GM18951 (cell line): ENCODE measurements around the gene PAX3.

Experiments
- POLR2A ChIP-seq: IDR thresholded peaks from 4 replicates; pipeline ENCODE4 v1.6.1; 2011; ENCODE audit warnings: mild to moderate bottlenecking; ENCODE audit not compliant: insufficient read length, insufficient read depth; ENCODE audit errors: extremely low read depth
- in situ Hi-C: fragments of 300-500 bp; cut with MboI; formaldehyde crosslinking; loops from one replicate; pipeline ENCODE4 v1.12.0; 2022; ENCODE audit warnings: low sequenced_read_pairs, mixed read lengths, inconsistent platforms; ENCODE audit not compliant: unreplicated experiment

PAX3 gene

GRCh38 chr2:222298311-222299150 lies at the start of gene PAX3:
PAX3 (minus strand) TSS chr2:222298998; CDS start chr2:222298615, 383 bp downstream.
- TF ChIP-seq POLR2A = peak; percentile 57
- in situ Hi-C loops = loop anchor here (10.0 kb wide), 1 partner anchor 244 kb away; no protein-coding TSS in a partner anchor

DNA sequence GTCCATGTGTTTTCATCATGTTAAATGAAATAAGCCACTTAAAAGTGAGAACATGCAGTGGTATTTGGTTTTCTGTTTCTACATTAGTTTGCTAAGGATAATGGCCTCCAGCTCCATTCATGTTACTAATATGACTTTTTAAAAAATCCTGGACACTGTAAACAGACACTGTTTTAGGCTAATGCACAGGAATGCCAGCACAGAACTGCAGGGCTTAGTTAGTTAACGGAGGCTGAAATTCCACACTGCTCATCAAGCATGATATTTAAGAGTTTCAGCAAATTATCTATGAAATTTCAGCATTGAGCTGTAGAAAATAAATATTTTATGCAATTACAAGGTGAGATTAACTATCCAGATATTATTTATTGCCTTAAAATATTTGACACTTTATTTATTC lies 42.5 kb upstream of the PAX3 start:
- no peak for TF ChIP-seq POLR2A
- in situ Hi-C loops = no loop called here

- in situ Hi-C loops = no loop called here
- TF ChIP-seq POLR2A = no peak
Measured at GRCh38 chr2:222338374-222338773, 39.6 kb upstream of the PAX3 start.

DNA sequence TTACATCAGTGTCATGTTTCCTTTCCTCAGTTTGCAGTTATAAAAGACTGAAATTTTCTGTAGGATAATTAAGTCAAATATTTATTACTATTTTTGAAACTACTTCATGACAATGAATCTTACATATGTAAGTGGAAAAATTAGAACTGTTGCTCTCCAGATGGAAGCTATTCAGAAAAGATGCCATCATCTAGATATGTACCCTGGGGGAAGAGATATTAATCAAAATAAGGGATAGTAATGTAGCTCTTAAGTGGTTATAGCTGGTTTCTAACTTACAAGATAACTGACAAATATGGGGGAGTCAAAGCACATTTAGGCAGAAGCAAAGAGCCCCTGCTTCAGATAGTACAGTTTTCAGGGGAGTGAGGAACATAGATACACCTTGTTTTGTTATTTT lies 38.1 kb upstream of the PAX3 start:
- no peak for TF ChIP-seq POLR2A
- in situ Hi-C loops = no loop called here

- TF ChIP-seq POLR2A = no peak
- in situ Hi-C loops = no loop called here
Measured at GRCh38 chr2:222336442-222336841, 37.6 kb upstream of the PAX3 start.

GRCh38 chr2:222334914-222335313 lies 36.1 kb upstream of the PAX3 start:
- no peak for TF ChIP-seq POLR2A
- in situ Hi-C loops = no loop called here

DNA sequence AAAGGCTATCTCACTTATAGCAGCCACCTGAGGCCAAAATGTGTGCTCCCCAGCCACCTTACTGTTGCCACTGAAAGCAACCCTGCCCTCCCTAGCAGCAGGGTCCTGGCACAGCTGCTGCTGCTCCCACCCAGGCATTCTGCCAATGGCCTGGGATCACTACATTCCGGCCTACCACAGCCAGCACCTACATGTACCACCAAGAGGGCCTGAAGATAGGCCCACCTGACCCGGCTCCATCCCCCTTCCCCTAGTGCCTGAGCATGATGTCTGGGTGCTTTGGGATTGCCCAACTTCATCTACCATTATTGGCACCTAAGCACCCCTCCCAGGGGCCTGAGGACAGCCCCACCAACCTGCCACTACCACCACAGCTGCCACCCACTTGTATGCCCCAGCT lies 34.6 kb upstream of the PAX3 start:
- TF ChIP-seq POLR2A = no peak
- in situ Hi-C loops = no loop called here

DNA sequence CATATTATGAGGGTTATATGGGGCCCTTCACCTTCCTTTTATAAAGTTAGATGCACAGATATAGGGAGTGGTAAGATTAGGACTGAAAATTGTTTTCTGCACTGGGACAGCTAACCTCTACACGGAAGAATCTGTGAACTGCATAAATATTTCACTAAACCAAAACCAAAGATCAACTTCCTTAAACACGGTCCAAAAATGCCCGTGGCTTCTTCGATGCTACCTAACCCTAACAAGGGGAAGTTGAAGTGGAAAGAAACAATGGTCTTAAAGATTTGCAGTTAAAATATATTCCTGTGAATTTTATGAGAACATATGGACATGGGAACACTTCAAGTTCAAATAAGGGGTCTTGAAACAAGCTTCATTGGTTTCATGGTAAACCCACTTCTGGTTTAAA lies 33.3 kb upstream of the PAX3 start:
- TF ChIP-seq POLR2A = no peak
- in situ Hi-C loops = no loop called here

- TF ChIP-seq POLR2A = no peak
- in situ Hi-C loops = no loop called here
Measured at GRCh38 chr2:222330910-222331309, 32.1 kb upstream of the PAX3 start.

- TF ChIP-seq POLR2A = no peak
- in situ Hi-C loops = no loop called here
Measured at GRCh38 chr2:222322236-222322635, 23.4 kb upstream of the PAX3 start.

DNA sequence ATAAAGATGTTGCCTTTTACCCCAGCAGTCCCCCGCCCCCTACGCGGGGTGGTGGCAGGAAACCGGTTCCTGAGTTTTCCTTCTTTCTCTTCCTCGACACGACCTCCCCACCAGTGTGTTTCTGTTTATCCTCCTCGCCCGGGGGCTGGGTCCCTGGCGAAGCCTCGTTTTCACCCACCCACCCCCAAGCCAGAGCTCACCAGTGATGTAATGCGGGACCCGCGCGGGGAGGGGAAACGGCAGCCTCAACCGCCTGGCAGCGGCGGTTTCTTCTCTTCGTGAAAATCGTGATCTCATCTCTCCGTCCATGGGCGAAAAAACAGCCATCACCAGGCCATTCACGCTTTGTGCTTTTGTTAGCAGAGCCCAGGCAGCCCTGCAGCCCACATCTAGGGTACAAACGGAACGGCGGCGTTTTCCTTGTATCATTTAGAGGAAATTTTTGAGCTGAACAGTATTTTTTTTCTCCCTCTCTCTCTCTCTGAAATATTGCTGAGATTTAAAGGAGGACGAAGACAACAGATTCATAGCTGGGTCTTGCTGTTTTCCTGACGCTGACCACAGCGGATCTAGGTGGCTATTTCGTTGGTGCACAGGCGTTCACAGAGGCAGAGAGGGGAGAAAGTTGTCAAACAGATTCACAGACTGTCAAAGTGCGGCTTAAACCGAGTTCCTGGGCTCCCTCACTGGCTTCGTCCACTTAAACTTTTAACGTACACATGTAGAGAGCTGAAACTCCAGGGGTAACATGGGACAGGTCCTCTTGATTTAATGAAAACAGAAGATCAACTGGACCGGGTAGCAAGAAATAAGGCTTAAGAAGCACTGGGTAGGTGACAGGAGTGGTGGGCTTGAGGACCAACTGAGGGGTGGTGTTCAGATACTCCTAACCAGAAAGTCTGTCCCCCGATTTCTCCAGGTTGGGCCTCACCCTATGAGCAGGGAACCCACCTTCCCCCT lies 21.9 kb upstream of the PAX3 start:
- TF ChIP-seq POLR2A = no peak
- in situ Hi-C loops = no loop called here

DNA sequence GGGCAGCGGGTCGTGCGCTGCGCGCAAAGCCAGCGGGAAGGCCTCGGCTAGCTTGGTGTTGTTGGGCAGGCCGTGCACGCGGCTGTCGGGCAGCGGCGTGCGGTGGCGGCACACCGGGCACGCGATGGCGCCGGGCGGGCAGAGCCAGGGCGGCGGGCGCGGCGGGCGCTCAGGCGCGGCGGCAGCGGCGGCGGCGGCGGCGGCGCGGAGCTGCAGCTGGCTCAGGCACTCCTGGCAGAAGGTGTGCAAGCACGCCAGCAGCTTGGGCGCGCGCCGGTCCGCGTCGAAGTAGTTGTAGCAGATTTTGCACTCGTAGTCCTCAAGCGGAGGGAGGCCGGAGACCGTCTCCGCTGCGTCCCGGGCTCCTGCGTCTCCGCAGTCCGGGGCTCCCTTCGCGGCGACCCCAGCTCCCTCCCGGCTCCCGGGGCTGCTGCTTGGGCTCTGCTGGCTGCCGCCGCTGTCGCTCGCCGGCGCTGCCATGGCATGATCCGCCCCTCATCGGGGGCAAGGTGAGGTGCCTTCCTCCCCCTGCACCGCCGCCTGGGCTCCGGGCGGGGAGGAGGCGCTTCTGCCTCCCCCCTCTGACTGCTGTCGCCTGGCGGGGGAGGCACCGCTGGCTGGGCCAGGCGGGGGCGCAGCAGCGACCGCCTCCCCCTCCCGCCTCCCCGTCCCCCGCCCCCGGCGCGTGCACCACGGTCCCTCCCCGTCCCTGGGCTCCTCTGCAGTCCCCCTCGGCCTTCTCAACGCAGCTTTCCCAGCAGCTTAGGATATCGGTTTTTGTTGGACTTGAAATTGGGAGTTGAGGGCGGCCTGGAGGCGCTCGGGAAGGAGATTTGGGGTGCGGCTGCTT lies 21.0 kb upstream of the PAX3 start:
- peak; percentile 51 for TF ChIP-seq POLR2A
- in situ Hi-C loops = loop anchor here (10.0 kb wide), 1 partner anchor 245 kb away; no protein-coding TSS in a partner anchor
